Activated CD4-positive, alpha-beta memory T cell treated with anti-CD3 and anti-CD28 coated beads for 36 hours (primary cell): Measurements from ENCODE around the gene XIRP1. TPM values are rescaled to one million over a fixed set of nuclear protein-coding genes. Genes with fewer than 3 reads are reported as not detected.

Experiments
- CTCF ChIA-PET: fragments of 350-600 bp; sonication (Branson Sonifier 250); formaldehyde crosslinking; loops from one replicate; lab custom pipeline; 2021; ENCODE audit warnings: antibody characterized with exemption, inconsistent platforms; lab: Charles Lee
- POLR2A ChIA-PET: fragments of 350-600 bp; sonication (Branson Sonifier 250); formaldehyde crosslinking; loops from one replicate; lab custom pipeline; 2021; ENCODE audit warnings: antibody characterized with exemption; lab: Charles Lee
- DNase-seq: peaks from one replicate; pipeline ENCODE4 v3.0.0-alpha.2; 2020
- H3K27ac Mint-ChIP-seq: one replicate; pipeline ENCODE4 v1.8.0; 2021; ENCODE audit warnings: mixed read lengths
- H3K27me3 Mint-ChIP-seq: one replicate; pipeline ENCODE4 v1.8.0; 2021; ENCODE audit warnings: mixed read lengths
- H3K36me3 Mint-ChIP-seq: one replicate; pipeline ENCODE4 v1.8.0; 2021; ENCODE audit warnings: mixed read lengths
- H3K4me1 Mint-ChIP-seq: one replicate; pipeline ENCODE4 v1.8.0; 2021; ENCODE audit warnings: low read depth, mixed read lengths
- H3K4me3 Mint-ChIP-seq: one replicate; pipeline ENCODE4 v1.8.0; 2021; ENCODE audit warnings: mild to moderate bottlenecking, mixed read lengths
- H3K9me3 Mint-ChIP-seq: one replicate; pipeline ENCODE4 v1.8.0; 2021; ENCODE audit warnings: mixed read lengths
- intact Hi-C: fragments of 100-400 bp; cut with micrococcal nuclease; formaldehyde crosslinking; loops from one replicate; pipeline ENCODE4 v1.15.1; 2023
- total RNA-seq, 2 experiments: library from RNA; stranded (reverse); gene quantifications; one replicate each; pipeline ENCODE4 v1.2.3, GENCODE V29; 2021

XIRP1 gene
- total RNA-seq, 2 experiments from 2014 or later = 1.3 to 1.6 TPM

- Mint-ChIP-seq H3K27me3 (no peaks in the 10 kb centered on the region), H3K27ac (no peak overlapping the region), H3K4me1 (peaks cover 21% of the 10 kb centered on the region), H3K9me3 (no peaks in the 10 kb centered on the region), H3K4me3 (no peak overlapping the region), H3K36me3 (no peaks in the 10 kb centered on the region)
- ChIA-PET POLR2A (interaction anchor here (0.6 to 1.9 kb wide), 2 partner anchors 43 to 98 kb away, joined by 3 to 9 read pairs; no protein-coding TSS in a partner anchor), CTCF (interaction anchor here (0.6 to 15.1 kb wide), 32 partner anchors 9 to 191 kb away, joined by 3 to 587 read pairs (median 4); partner anchors contain the start of genes CX3CR1, GORASP1 and TTC21A)
- no peak for DNase-seq
- intact Hi-C loops = no loop called here
These were observed 1.9 kb downstream of the XIRP1 start for GRCh38 chr3:39190281-39191025.

- intact Hi-C loops = loop anchor here (1.0 kb wide), 2 partner anchors 98 to 188 kb away; no protein-coding TSS in a partner anchor
- Mint-ChIP-seq H3K4me3 (no peak overlapping the region), H3K9me3 (no peaks in the 10 kb centered on the region), H3K27ac (no peak overlapping the region), H3K4me1 (peaks cover 19% of the 10 kb centered on the region), H3K36me3 (no peaks in the 10 kb centered on the region), H3K27me3 (no peaks in the 10 kb centered on the region)
- ChIA-PET POLR2A (interaction anchor here (1.9 kb wide), 1 partner anchor 99 kb away, joined by 9 read pairs; no protein-coding TSS in a partner anchor), CTCF (interaction anchor here (0.6 to 15.1 kb wide), 34 partner anchors 8 to 219 kb away, joined by 3 to 587 read pairs (median 4); partner anchors contain the start of genes CX3CR1, GORASP1 and TTC21A)
- peak; percentile 70 for DNase-seq
These were observed 2.5 kb downstream of the XIRP1 start for GRCh38 chr3:39189959-39190269.

GRCh38 chr3:39189150-39189958, 3.0 kb downstream of the XIRP1 start:
- ChIA-PET POLR2A (interaction anchor here (1.9 kb wide), 1 partner anchor 99 kb away, joined by 9 read pairs; no protein-coding TSS in a partner anchor), CTCF (interaction anchor here (0.7 to 15.1 kb wide), 31 partner anchors 10 to 219 kb away, joined by 3 to 587 read pairs (median 4); partner anchors contain the start of genes CX3CR1, GORASP1 and TTC21A)
- no peak overlapping the region for H3K27ac Mint-ChIP-seq
- no peak for DNase-seq
- intact Hi-C loops = loop anchor here (1.0 kb wide), 2 partner anchors 99 to 189 kb away; no protein-coding TSS in a partner anchor
- H3K9me3 Mint-ChIP-seq = no peaks in the 10 kb centered on the region
- no peak overlapping the region for H3K4me3 Mint-ChIP-seq
- H3K4me1 Mint-ChIP-seq = peaks cover 19% of the 10 kb centered on the region
- no peaks in the 10 kb centered on the region for H3K36me3 Mint-ChIP-seq
- H3K27me3 Mint-ChIP-seq = no peaks in the 10 kb centered on the region

- no peak overlapping the region for H3K4me3 Mint-ChIP-seq
- H3K27me3 Mint-ChIP-seq = no peaks in the 10 kb centered on the region
- ChIA-PET CTCF (interaction anchor here (1.0 to 15.1 kb wide), 19 partner anchors 9 to 220 kb away, joined by 3 to 587 read pairs (median 5); partner anchors contain the start of genes GORASP1 and TTC21A), POLR2A (no interaction called here)
- H3K27ac Mint-ChIP-seq = no peak overlapping the region
- DNase-seq = no peak
- intact Hi-C loops = loop anchor here (1.0 kb wide), 2 partner anchors 100 to 190 kb away; no protein-coding TSS in a partner anchor
- H3K36me3 Mint-ChIP-seq = no peaks in the 10 kb centered on the region
- H3K4me1 Mint-ChIP-seq = peaks cover 19% of the 10 kb centered on the region
- H3K9me3 Mint-ChIP-seq = no peaks in the 10 kb centered on the region
These were observed 3.9 kb downstream of the XIRP1 start for GRCh38 chr3:39188271-39189149.

- POLR2A ChIA-PET = no interaction called here
- intact Hi-C loops = no loop called here
- H3K27me3 Mint-ChIP-seq = no peaks in the 10 kb centered on the region
- H3K36me3 Mint-ChIP-seq = no peaks in the 10 kb centered on the region
- no peak overlapping the region for H3K4me3 Mint-ChIP-seq
- H3K4me1 Mint-ChIP-seq = peaks cover 11% of the 10 kb centered on the region
- H3K27ac Mint-ChIP-seq = no peak overlapping the region
- no peak for DNase-seq
- no peaks in the 10 kb centered on the region for H3K9me3 Mint-ChIP-seq
- CTCF ChIA-PET = interaction anchor here (1.0 to 15.1 kb wide), 6 partner anchors 20 to 189 kb away, joined by 3 to 587 read pairs (median 6); no protein-coding TSS in a partner anchor
These were observed 4.8 kb downstream of the XIRP1 start for GRCh38 chr3:39187372-39188155.

- ChIA-PET POLR2A (no interaction called here), CTCF (interaction anchor here (1.2 to 15.1 kb wide), 3 partner anchors 21 to 103 kb away, joined by 3 to 587 read pairs (median 7); no protein-coding TSS in a partner anchor)
- no peak overlapping the region for H3K4me3 Mint-ChIP-seq
- H3K36me3 Mint-ChIP-seq = no peaks in the 10 kb centered on the region
- H3K27me3 Mint-ChIP-seq = no peaks in the 10 kb centered on the region
- peaks cover 5% of the 10 kb centered on the region for H3K4me1 Mint-ChIP-seq
- intact Hi-C loops = no loop called here
- no peak overlapping the region for H3K27ac Mint-ChIP-seq
- no peak for DNase-seq
- no peaks in the 10 kb centered on the region for H3K9me3 Mint-ChIP-seq
These were observed 5.7 kb downstream of the XIRP1 start for GRCh38 chr3:39186692-39187151.

GRCh38 chr3:39185959-39186691, 6.3 kb downstream of the XIRP1 start:
- POLR2A ChIA-PET = no interaction called here
- Mint-ChIP-seq H3K4me1 (peaks cover 8% of the 10 kb centered on the region), H3K9me3 (no peaks in the 10 kb centered on the region), H3K27me3 (no peaks in the 10 kb centered on the region), H3K36me3 (no peaks in the 10 kb centered on the region), H3K27ac (no peak overlapping the region), H3K4me3 (no peak overlapping the region)
- DNase-seq = no peak
- CTCF ChIA-PET = interaction anchor here (1.2 to 15.1 kb wide), 3 partner anchors 22 to 104 kb away, joined by 3 to 587 read pairs (median 7); no protein-coding TSS in a partner anchor
- intact Hi-C loops = no loop called here

GRCh38 chr3:39185326-39185958, 7.0 kb downstream of the XIRP1 start:
- Mint-ChIP-seq H3K4me1 (peaks cover 12% of the 10 kb centered on the region), H3K9me3 (no peaks in the 10 kb centered on the region), H3K27ac (no peak overlapping the region), H3K4me3 (no peak overlapping the region), H3K27me3 (no peaks in the 10 kb centered on the region), H3K36me3 (no peaks in the 10 kb centered on the region)
- intact Hi-C loops = no loop called here
- POLR2A ChIA-PET = no interaction called here
- CTCF ChIA-PET = interaction anchor here (1.5 to 15.1 kb wide), 2 partner anchors 58 to 104 kb away, joined by 7 to 587 read pairs; no protein-coding TSS in a partner anchor
- DNase-seq = no peak

GRCh38 chr3:39184968-39185285, 7.5 kb downstream of the XIRP1 start:
- Mint-ChIP-seq H3K4me1 (peaks cover 17% of the 10 kb centered on the region), H3K36me3 (no peaks in the 10 kb centered on the region), H3K27ac (no peak overlapping the region), H3K4me3 (no peak overlapping the region), H3K9me3 (no peaks in the 10 kb centered on the region), H3K27me3 (no peaks in the 10 kb centered on the region)
- DNase-seq = no peak
- CTCF ChIA-PET = interaction anchor here (0.7 to 15.1 kb wide), 2 partner anchors 12 to 105 kb away, joined by 3 to 587 read pairs; no protein-coding TSS in a partner anchor
- POLR2A ChIA-PET = no interaction called here
- intact Hi-C loops = no loop called here
